ENCODE measurements around the gene KCNJ6.

GRCh38 chr21:37905291-37905690, 11.0 kb downstream of the KCNJ6 start:
- no peak for TF ChIP-seq BHLHE40 (IDR thresholded peaks at IDR 0.05; ENCODE audit: borderline replicate concordance)
- TF ChIP-seq HDGF (IDR thresholded peaks at IDR 0.05; ENCODE audit: borderline replicate concordance): no peak
- no peak for TF ChIP-seq SUZ12 (IDR thresholded peaks at IDR 0.05)
- TF ChIP-seq ARNT (IDR thresholded peaks at IDR 0.05): no peak
- no peak for TF ChIP-seq FOXA1 (IDR thresholded peaks at IDR 0.05)
- no peak for TF ChIP-seq FOXK2 (IDR thresholded peaks at IDR 0.05)
- TF ChIP-seq ELF4 (IDR thresholded peaks at IDR 0.05): peak; percentile 72
- no peak for TF ChIP-seq SP1 (IDR thresholded peaks at IDR 0.05)
- TF ChIP-seq TARDBP (IDR thresholded peaks at IDR 0.05): no peak
- TF ChIP-seq FOXM1 (IDR thresholded peaks at IDR 0.05; ENCODE audit: borderline replicate concordance): no peak
- TF ChIP-seq ZNF384 (IDR thresholded peaks at IDR 0.05): no peak

Data from HEK293T (cell line).